Stimulated activated CD4-positive, alpha-beta T cell treated with anti-CD3 and anti-CD28 coated beads, TNF-alpha, amount 100 ng/mL, for 4 hours (primary cell): ENCODE data around the gene APBA2.

Experiments used
- DNase-seq, 3 experiments: peaks; one replicate each; pipeline ENCODE4 v3.0.0-alpha.2; 2020; ENCODE audit warnings: low read depth in 3 of 3

APBA2 gene

GRCh38 chr15:29058903-29059539, 173.2 kb downstream of the APBA2 start:
- DNase-seq: no peak

GRCh38 chr15:29059871-29060640, 174.3 kb downstream of the APBA2 start:
- DNase-seq: no peak

GRCh38 chr15:29061746-29062145, 176.0 kb downstream of the APBA2 start:
- no peak for DNase-seq

GRCh38 chr15:29062179-29062591, 176.4 kb downstream of the APBA2 start:
- no peak for DNase-seq

- DNase-seq: no peak
Observed at GRCh38 chr15:29062626-29063025, 176.9 kb downstream of the APBA2 start.

GRCh38 chr15:29063646-29064045, 177.9 kb downstream of the APBA2 start:
- DNase-seq: no peak

- DNase-seq: no peak
Observed at GRCh38 chr15:29064290-29064689, 178.5 kb downstream of the APBA2 start.

GRCh38 chr15:29064731-29065130, 179.0 kb downstream of the APBA2 start:
- no peak for DNase-seq

- no peak for DNase-seq
Observed at GRCh38 chr15:29065571-29065970, 179.8 kb downstream of the APBA2 start.

- no peak for DNase-seq
Observed at GRCh38 chr15:29066310-29066709, 180.5 kb downstream of the APBA2 start.

- DNase-seq: no peak
Observed at GRCh38 chr15:29066838-29067237, 181.1 kb downstream of the APBA2 start.

GRCh38 chr15:29067949-29068348, 182.2 kb downstream of the APBA2 start:
- no peak for DNase-seq

GRCh38 chr15:29070471-29071231, 184.9 kb downstream of the APBA2 start:
- no peak for DNase-seq

- DNase-seq: no peak
Observed at GRCh38 chr15:29071232-29071881, 185.6 kb downstream of the APBA2 start.

GRCh38 chr15:29071882-29072273, 186.1 kb downstream of the APBA2 start:
- no peak for DNase-seq

- DNase-seq: no peak
Observed at GRCh38 chr15:29072444-29072843, 186.7 kb downstream of the APBA2 start.

- no peak for DNase-seq
Observed at GRCh38 chr15:29074045-29074444, 188.3 kb downstream of the APBA2 start.

GRCh38 chr15:29078541-29078940, 192.8 kb downstream of the APBA2 start:
- DNase-seq: no peak

- DNase-seq: no peak
Observed at GRCh38 chr15:29079479-29079878, 193.7 kb downstream of the APBA2 start.

- DNase-seq: no peak
Observed at GRCh38 chr15:29081781-29082180, 196.0 kb downstream of the APBA2 start.

GRCh38 chr15:29083161-29083560, 197.4 kb downstream of the APBA2 start:
- DNase-seq: no peak

- DNase-seq: no peak
Observed at GRCh38 chr15:29083858-29084257, 198.1 kb downstream of the APBA2 start.
